ENCODE measurements around the gene FSTL3. TPM values are rescaled to one million over a fixed set of nuclear protein-coding genes. Genes with fewer than 3 reads are reported as not detected.

The FSTL3 gene
- total RNA-seq, 1 experiment from 2014 or later = 6.8 TPM

DNA sequence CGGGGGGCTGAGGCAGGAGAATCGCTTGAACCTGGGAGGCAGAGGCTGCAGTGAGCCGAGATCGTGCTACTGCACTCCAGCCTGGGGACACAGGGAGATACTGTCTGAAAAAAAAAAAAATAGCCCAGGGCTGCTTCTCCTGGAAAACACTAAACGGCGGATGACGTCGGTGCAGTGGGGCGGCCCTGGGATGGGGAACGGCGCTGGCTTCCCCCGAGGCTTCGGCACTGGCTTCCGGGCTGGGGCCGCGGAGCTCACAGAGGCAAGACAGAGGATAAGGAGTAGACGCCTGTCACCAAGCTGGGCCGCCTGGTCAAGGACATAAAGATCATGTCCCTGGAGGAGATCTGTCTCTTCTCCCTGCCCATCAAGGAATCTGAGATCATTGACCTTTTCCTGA lies 14.0 kb downstream of the FSTL3 start:
- H2AFZ ChIP-seq (ENCODE audit: low read length) = no peak overlapping the region
- no CpG with 5 or more reads among the region's 18 CpGs for WGBS (ENCODE audit: extremely low coverage, insufficient read length, low lambda C conversion rate)
- no peaks in the 10 kb centered on the region for H3K79me2 ChIP-seq (ENCODE audit: insufficient read depth, low read length)

More for the DNA sequence above, 14.0 kb downstream of the FSTL3 start:
- Histone ChIP-seq H3K4me2 (ENCODE audit: insufficient read depth, insufficient read length, low read length) (no peak overlapping the region), H2BK20ac (ENCODE audit: low read depth, low read length, poor library complexity, severe bottlenecking) (no peak overlapping the region), H3K23ac (ENCODE audit: insufficient read length, low read depth, low read length) (no peak overlapping the region), H3K79me1 (ENCODE audit: insufficient read depth, low read depth, low read length, poor library complexity, severe bottlenecking) (no peaks in the 10 kb centered on the region), H3K23me2 (ENCODE audit: insufficient read length, low read depth, low read length, poor library complexity, severe bottlenecking) (no peaks in the 10 kb centered on the region), H2BK5ac (ENCODE audit: insufficient read length, low read length) (no peak overlapping the region), H3K27ac (ENCODE audit: insufficient read length, low read depth, low read length) (no peak overlapping the region), H4K20me1 (ENCODE audit: control insufficient read depth, insufficient read depth, insufficient read length) (no peaks in the 10 kb centered on the region), H2BK12ac (ENCODE audit: insufficient read length, low read depth, low read length) (no peak overlapping the region), H3K4me1 (ENCODE audit: insufficient read depth, low read length) (no peaks in the 10 kb centered on the region), H3K9ac (ENCODE audit: extremely low read depth, insufficient read length, low read length) (no peak overlapping the region), H3K18ac (ENCODE audit: insufficient read length, low read depth, low read length) (no peak overlapping the region), H3T11ph (ENCODE audit: low read length) (no peak overlapping the region), H4K91ac (ENCODE audit: insufficient read length, low read depth, low read length) (no peak overlapping the region), H3K27me3 (ENCODE audit: insufficient read depth, low read length) (no peaks in the 10 kb centered on the region), H2BK120ac (ENCODE audit: low read depth, low read length, poor library complexity, severe bottlenecking) (no peak overlapping the region), H3K56ac (ENCODE audit: insufficient read length, low read depth, low read length) (no peak overlapping the region), H2AK5ac (ENCODE audit: insufficient read length, low read length) (no peak overlapping the region), H3K14ac (ENCODE audit: insufficient read depth, low read length) (no peak overlapping the region), H4K5ac (ENCODE audit: insufficient read length, low read depth, low read length) (no peak overlapping the region), H4K8ac (replicated peaks; ENCODE audit: insufficient read length, low read depth, low read length) (no peak overlapping the region), H3K9me3 (ENCODE audit: control insufficient read depth, low read depth, low read length) (no peaks in the 10 kb centered on the region), H2BK15ac (ENCODE audit: low read depth, low read length) (no peak overlapping the region), H3K4ac (ENCODE audit: low read depth, low read length) (no peak overlapping the region)
- Mint-ChIP-seq H3K9me3 (peaks cover 3 to 5% of the 10 kb centered on the region in 2 experiments; a peak in 2 of 5 replicates), H3K36me3 (ENCODE audit: insufficient read depth in 1 of 3, low read depth in 3 of 3) (no peaks in the 10 kb centered on the region), H3K27me3 (ENCODE audit: low read depth) (peaks cover 10% of the 10 kb centered on the region), H3K27ac (no peak overlapping the region), H3K4me3 (no peak overlapping the region), H3K4me1 (peaks cover 3 to 8% of the 10 kb centered on the region in 2 experiments; a peak in 1 of 4 replicates)
- DNase-seq = no peak
- TF ChIP-seq, protein P1, sequence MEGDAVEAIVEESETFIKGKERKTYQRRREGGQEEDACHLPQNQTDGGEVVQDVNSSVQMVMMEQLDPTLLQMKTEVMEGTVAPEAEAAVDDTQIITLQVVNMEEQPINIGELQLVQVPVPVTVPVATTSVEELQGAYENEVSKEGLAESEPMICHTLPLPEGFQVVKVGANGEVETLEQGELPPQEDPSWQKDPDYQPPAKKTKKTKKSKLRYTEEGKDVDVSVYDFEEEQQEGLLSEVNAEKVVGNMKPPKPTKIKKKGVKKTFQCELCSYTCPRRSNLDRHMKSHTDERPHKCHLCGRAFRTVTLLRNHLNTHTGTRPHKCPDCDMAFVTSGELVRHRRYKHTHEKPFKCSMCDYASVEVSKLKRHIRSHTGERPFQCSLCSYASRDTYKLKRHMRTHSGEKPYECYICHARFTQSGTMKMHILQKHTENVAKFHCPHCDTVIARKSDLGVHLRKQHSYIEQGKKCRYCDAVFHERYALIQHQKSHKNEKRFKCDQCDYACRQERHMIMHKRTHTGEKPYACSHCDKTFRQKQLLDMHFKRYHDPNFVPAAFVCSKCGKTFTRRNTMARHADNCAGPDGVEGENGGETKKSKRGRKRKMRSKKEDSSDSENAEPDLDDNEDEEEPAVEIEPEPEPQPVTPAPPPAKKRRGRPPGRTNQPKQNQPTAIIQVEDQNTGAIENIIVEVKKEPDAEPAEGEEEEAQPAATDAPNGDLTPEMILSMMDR (conservative IDR thresholded peaks at IDR 0.05) = no peak

All from H9 (cell line).